Loucy (cell line): ENCODE data around the gene SLC24A1.

Experiments used
- CTCF ChIP-seq: fragments of 200-600 bp; sonication (generic); conservative IDR thresholded peaks from 2 replicates; pipeline ENCODE4 v1.5.1; 2014; ENCODE audit warnings: mild to moderate bottlenecking, antibody characterized with exemption, low read length
- EZH2phosphoT487 ChIP-seq: fragments of 200-600 bp; IDR thresholded peaks from 2 replicates; pipeline ENCODE4 v1.6.1; 2018; ENCODE audit warnings: antibody characterized with exemption, mild to moderate bottlenecking, moderate library complexity, borderline replicate concordance

DNA sequence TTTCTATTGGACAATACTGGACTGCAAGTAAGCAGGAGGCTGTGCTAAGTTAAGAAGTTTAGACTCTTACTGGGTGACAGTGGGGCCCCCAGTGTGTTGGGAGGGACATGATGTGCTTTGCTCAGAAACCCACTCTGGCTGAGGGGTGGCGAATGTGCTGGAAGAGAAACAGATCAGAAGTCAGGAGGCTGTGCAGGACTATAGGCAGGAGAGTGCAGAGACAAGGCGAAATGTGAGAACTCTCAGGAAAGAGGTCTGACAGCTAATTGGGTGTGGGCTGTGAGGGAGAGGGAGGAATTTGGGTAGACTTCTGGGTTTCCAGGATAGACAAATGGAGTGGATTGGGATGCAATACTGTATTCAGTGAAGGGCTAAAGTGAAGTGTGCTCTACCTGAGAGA is 12.0 kb downstream of the SLC24A1 start:
- no peak for TF ChIP-seq CTCF
- TF ChIP-seq EZH2phosphoT487, result no peak
